Neural crest cell (in vitro differentiated cells): ENCODE results near the gene KCNK6. TPM values are rescaled to one million over a fixed set of nuclear protein-coding genes. Genes with fewer than 3 reads are reported as not detected.
A peak's percentile ranks its signal among the peaks of the same experiment; 100 is the strongest.

Experiments used
- DNase-seq: peaks from one replicate; pipeline ENCODE4 v3.0.0; 2021; ENCODE audit warnings: low read depth, mixed read lengths, low spot score
- H3K27ac Mint-ChIP-seq: one replicate; pipeline ENCODE4 v1.8.0; 2021; ENCODE audit warnings: mild to moderate bottlenecking, mixed read lengths; ENCODE audit not compliant: unreplicated experiment
- H3K27me3 Mint-ChIP-seq: 2 replicates; pipeline ENCODE4 v1.8.0; 2021; ENCODE audit warnings: low read depth, mild to moderate bottlenecking, mixed read lengths
- H3K36me3 Mint-ChIP-seq: 2 replicates; pipeline ENCODE4 v1.8.0; 2021; ENCODE audit warnings: low read depth, mild to moderate bottlenecking, mixed read lengths
- H3K4me1 Mint-ChIP-seq: 2 replicates; pipeline ENCODE4 v1.8.0; 2021; ENCODE audit warnings: mixed read lengths
- H3K4me3 Mint-ChIP-seq: one replicate; pipeline ENCODE4 v1.8.0; 2021; ENCODE audit warnings: mild to moderate bottlenecking, mixed read lengths
- H3K9me3 Mint-ChIP-seq: 2 replicates; pipeline ENCODE4 v1.8.0; 2021; ENCODE audit warnings: mixed read lengths
- CTCF ChIP-seq: fragments of 200-600 bp; sonication (generic); conservative IDR thresholded peaks from 2 replicates; pipeline ENCODE4 v1.5.0; 2021; ENCODE audit warnings: antibody characterized with exemption, mild to moderate bottlenecking
- total RNA-seq: library from RNA; stranded (reverse); gene quantifications from 2 replicates; pipeline ENCODE4 v1.2.1, GENCODE V29; 2021

The KCNK6 gene
- total RNA-seq, 1 donor from 2014 or later = not detected

DNA sequence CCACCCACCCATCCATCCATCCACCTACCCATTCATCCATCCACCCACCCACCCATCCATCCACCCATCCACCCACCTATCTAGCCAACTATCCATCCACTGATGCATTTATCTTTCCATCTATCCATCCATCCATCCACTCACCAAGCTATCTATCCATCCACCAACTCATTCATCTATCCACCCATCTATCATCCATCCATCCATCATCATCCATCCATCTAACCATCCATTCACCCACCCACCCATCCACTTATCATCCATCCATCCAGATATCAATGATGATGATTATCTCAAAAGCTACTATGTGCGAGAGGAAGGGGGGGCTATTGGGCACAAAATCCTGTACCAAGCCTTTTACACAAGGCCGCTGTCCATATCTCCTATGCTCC lies 9.4 kb upstream of the KCNK6 start:
- no peak overlapping the region for H3K4me3 Mint-ChIP-seq
- DNase-seq = no peak
- no peak for TF ChIP-seq CTCF
- H3K4me1 Mint-ChIP-seq = peaks cover 9% of the 10 kb centered on the region
- H3K9me3 Mint-ChIP-seq = no peaks in the 10 kb centered on the region
- no peaks in the 10 kb centered on the region for H3K27me3 Mint-ChIP-seq
- no peak overlapping the region for H3K27ac Mint-ChIP-seq
- no peaks in the 10 kb centered on the region for H3K36me3 Mint-ChIP-seq

- DNase-seq = no peak
- Mint-ChIP-seq H3K9me3 (no peaks in the 10 kb centered on the region), H3K27me3 (peaks cover 1% of the 10 kb centered on the region), H3K4me3 (no peak overlapping the region), H3K4me1 (peaks cover 11% of the 10 kb centered on the region), H3K27ac (no peak overlapping the region), H3K36me3 (no peaks in the 10 kb centered on the region)
- no peak for TF ChIP-seq CTCF
Observed at GRCh38 chr19:38310986-38311385, 8.7 kb upstream of the KCNK6 start.

GRCh38 chr19:38315657-38316476 lies 3.8 kb upstream of the KCNK6 start, which contains the start of gene YIF1B:
Gene YIF1B (minus strand): TSS chr19:38315947. CDS start chr19:38315917, 30 bp downstream.
- Mint-ChIP-seq H3K27ac (peak within 1 kb of the TSS; percentile 92), H3K27me3 (peaks cover 43% of the 10 kb centered on the region), H3K4me3 (peak within 1 kb of the TSS; percentile 88), H3K9me3 (no peaks in the 10 kb centered on the region), H3K4me1 (peaks cover 20% of the 10 kb centered on the region), H3K36me3 (no peaks in the 10 kb centered on the region)
- peak; percentile 90 for DNase-seq
- no peak for TF ChIP-seq CTCF

DNA sequence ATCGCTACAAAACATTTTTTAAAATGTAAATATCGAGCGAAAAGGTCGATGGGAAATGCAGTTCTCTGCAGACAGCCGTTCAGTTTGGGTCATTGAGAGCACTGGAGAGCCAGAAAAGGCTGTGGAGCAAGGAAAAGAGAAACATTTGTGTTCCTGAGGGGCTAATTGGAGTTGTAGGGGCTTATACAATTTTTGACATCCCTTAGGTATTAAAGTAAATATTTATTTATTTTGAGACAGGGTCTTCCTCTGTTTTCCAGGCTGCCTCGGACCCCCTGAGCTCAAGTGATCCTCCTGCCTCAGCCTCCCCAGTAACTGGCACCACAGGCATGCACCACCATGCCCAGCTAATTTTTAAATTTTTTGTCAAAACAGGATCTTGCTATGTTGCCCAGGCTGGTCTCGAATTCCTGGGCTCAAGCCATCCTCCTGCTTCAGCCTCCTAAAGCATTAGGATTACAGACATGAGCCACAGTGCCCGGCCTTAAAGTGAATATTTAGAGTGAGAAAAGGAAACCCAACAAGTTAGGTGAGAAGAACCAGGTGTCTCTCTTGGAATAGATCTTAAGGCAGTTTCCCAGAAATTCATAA lies 3.1 kb upstream of the KCNK6 start:
- no peaks in the 10 kb centered on the region for H3K36me3 Mint-ChIP-seq
- peaks cover 50% of the 10 kb centered on the region for H3K27me3 Mint-ChIP-seq
- peaks cover 20% of the 10 kb centered on the region for H3K4me1 Mint-ChIP-seq
- DNase-seq = no peak
- H3K27ac Mint-ChIP-seq = no peak overlapping the region
- no peaks in the 10 kb centered on the region for H3K9me3 Mint-ChIP-seq
- no peak for TF ChIP-seq CTCF
- H3K4me3 Mint-ChIP-seq = peak overlapping the region; percentile 88

DNA sequence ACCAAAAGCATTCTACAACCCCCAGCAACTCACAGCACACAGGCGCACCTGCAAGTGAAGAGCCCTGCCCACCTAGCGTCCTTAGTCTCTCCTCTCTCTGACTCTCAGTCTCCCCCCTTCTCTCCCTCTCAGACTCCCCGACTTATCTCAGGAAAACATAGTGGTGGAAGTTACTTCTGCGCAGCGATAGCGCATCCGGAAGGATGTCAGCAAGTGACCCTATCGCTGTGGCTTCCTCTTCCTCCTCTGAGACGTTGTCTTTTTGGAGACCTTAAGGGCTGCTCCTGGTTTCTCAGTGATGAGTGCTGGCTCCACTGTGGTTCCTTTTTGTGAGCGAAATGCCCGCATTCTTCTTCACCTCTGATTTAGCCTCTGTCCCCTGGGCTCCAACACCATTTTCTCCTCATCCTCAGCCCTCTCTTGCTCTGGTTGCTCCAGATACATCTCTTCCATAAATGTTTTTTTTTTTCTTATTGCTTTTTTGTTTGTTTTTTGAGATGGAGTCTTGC lies 2.5 kb upstream of the KCNK6 start:
- DNase-seq = no peak
- TF ChIP-seq CTCF = no peak
- peaks cover 55% of the 10 kb centered on the region for H3K27me3 Mint-ChIP-seq
- H3K4me1 Mint-ChIP-seq = peaks cover 20% of the 10 kb centered on the region
- H3K27ac Mint-ChIP-seq = no peak overlapping the region
- H3K4me3 Mint-ChIP-seq = peak overlapping the region; percentile 48
- H3K36me3 Mint-ChIP-seq = no peaks in the 10 kb centered on the region
- H3K9me3 Mint-ChIP-seq = no peaks in the 10 kb centered on the region
